Esophagus muscularis mucosa (tissue), 4 donors: ENCODE results near the gene USP6. TPM values are rescaled to one million over a fixed set of nuclear protein-coding genes. Genes with fewer than 3 reads are reported as not detected.

Source experiments
- DNase-seq: peaks from one replicate; pipeline ENCODE4 v3.0.0-alpha.2; 2017; ENCODE audit errors: extremely low spot score
- H3K27ac ChIP-seq, 4 donors: fragments of 200-600 bp; sonication (generic); replicated peaks in 1 of 4; 1 replicate in 3 of 4; 2 replicates in 1 of 4; pipeline ENCODE4 v1.5.1; 2016 to 2019; ENCODE audit warnings: mild to moderate bottlenecking in 1 of 4
- H3K27me3 ChIP-seq, 4 donors: fragments of 200-600 bp; sonication (generic); one replicate each; pipeline versions ENCODE4 v1.5.1 to v1.6.0; 2016 to 2019
- H3K36me3 ChIP-seq, 4 donors: fragments of 200-600 bp; sonication (generic); one replicate each; pipeline ENCODE4 v1.5.1; 2016 to 2019
- H3K4me1 ChIP-seq, 4 donors: fragments of 200-600 bp; sonication (generic); one replicate each; pipeline ENCODE4 v1.5.1; 2016 to 2019
- H3K4me3 ChIP-seq, 4 donors: fragments of 200-600 bp; sonication (generic); 1 replicate in 2 of 4; 2 replicates in 2 of 4; pipeline ENCODE4 v1.5.1; 2016 to 2019; ENCODE audit warnings: mild to moderate bottlenecking in 4 of 4, moderate library complexity in 1 of 4
- H3K9me3 ChIP-seq, 4 donors: fragments of 200-600 bp; sonication (generic); 1 replicate in 3 of 4; 2 replicates in 1 of 4; pipeline ENCODE4 v1.5.1; 2016 to 2019
- CTCF ChIP-seq, 3 experiments: fragments of 200-600 bp in 2 of 3; fragments of 450-650 bp in 1 of 3; sonication (generic) in 2 of 3; IDR thresholded peaks; one replicate each; pipeline ENCODE4 v1.5.1; 2017 to 2019; ENCODE audit warnings: antibody characterized with exemption in 3 of 3, mild to moderate bottlenecking in 2 of 3, moderate library complexity in 1 of 3
- EP300 ChIP-seq: sonication (generic); formaldehyde crosslinking; IDR thresholded peaks from one replicate; pipeline ENCODE4 v1.6.1; 2017; ENCODE audit warnings: antibody characterized with exemption
- POLR2A ChIP-seq: fragments of 450-650 bp; IDR thresholded peaks from one replicate; pipeline ENCODE4 v1.6.1; 2017; ENCODE audit warnings: antibody characterized with exemption, moderate library complexity, mild to moderate bottlenecking, low read depth
- POLR2AphosphoS5 ChIP-seq, 2 donors: sonication (generic); formaldehyde crosslinking; IDR thresholded peaks; one replicate each; pipeline ENCODE4 v1.6.1; 2017; ENCODE audit warnings: antibody characterized with exemption in 2 of 2
- WGBS: methylation state at CpG from one replicate; pipeline ENCODE4 v1.1.5; 2018; 5-methylcytosine and 5-hydroxymethylcytosine counted together
- intact Hi-C: fragments of 100-400 bp; cut with DNase I; formaldehyde crosslinking; loops from one replicate; pipeline ENCODE4 v1.15.1; 2023
- total RNA-seq, 4 donors: library from RNA; depleted of rRNA; stranded (reverse); fragments of >200 nt; gene quantifications; one replicate each; pipeline versions ENCODE4 v1.1.0 to v1.2.1, GENCODE V29; 2016

The USP6 gene
- total RNA-seq, 4 donors from 2014 or later, result 0.06 to 2.9 (median 0.33) TPM; not detected in 1

GRCh38 chr17:5077781-5078105 is 38.1 kb upstream of the USP6 start:
- Histone ChIP-seq H3K27me3 (no peaks in the 10 kb centered on the region), H3K4me3 (peak overlapping the region; percentile 56 to 89 (median 71)), H3K36me3 (peaks cover 0 to 22% (median 1%) of the 10 kb centered on the region in 4 donors), H3K27ac (peak overlapping the region; percentile 77 to 87 (median 82)), H3K4me1 (peaks cover 21 to 29% (median 25%) of the 10 kb centered on the region in 4 donors), H3K9me3 (peaks cover 0 to 7% (median 1%) of the 10 kb centered on the region in 4 donors)
- no peak for TF ChIP-seq EP300
- TF ChIP-seq POLR2A, result no peak
- TF ChIP-seq POLR2AphosphoS5 (IDR thresholded peaks at IDR 0.05), result no peak
- WGBS, result 6% methylated on average over 13 of the region's 14 CpGs
- intact Hi-C loops, result no loop called here
- DNase-seq, result no peak

DNA sequence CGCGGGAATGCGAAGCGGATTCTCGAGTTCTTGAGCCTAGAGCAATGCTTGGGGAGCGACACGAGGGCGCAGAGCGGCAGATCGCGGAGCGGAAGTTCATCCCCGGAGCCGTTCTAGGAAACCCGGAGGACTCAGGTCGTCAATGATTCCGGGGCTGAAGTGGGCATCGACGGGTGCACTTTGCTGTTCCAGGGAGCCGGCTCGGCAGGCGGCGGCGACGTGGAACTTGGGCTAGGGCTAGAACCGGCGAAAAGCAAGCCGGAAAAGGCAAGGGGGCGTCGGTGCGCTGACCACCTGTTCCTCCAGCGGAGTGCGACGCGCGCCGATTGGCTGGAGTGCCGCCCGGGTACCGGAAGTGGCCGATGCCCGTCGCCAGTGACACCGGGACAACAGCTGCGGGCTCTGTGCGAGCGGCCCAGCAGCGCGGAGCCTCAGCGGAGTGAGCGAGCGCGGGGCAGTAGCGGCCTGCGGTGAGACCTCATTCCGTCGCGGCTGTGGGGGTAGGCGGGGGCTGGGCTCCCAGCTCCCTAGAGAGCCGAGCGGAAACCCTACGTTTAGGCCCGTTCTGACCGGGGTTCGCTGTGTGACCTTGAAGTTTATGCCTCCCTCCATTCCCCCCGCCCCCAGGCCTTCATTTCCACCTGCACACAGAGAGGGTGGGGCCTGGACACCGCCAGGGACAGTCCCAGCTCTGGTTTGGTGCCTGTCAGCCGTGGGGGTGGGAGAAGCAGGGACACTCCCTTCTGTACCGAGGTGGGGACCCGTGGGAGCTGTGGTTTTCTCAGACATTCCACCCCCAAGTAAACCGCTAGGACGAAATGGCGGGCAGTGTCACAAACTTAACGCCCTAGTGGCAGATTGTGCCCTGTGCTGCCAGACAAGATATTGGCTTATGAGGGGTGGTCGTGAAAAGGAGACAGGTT is 37.5 kb upstream of the USP6 start, which contains the start of gene ZFP3:
Gene ZFP3 (plus strand): TSS at position 362 of the 923 bp plus-strand sequence. CDS start 13,038 bp downstream, outside the sequence.
- peaks cover 0 to 13% (median 4%) of the 10 kb centered on the region in 4 donors for H3K9me3 ChIP-seq
- no peaks in the 10 kb centered on the region for H3K27me3 ChIP-seq
- peak within 1 kb of the TSS; percentile 56 to 89 (median 71) for H3K4me3 ChIP-seq
- H3K27ac ChIP-seq, result peak within 1 kb of the TSS; percentile 77 to 87 (median 82)
- peak; percentile 95 for DNase-seq
- H3K36me3 ChIP-seq, result peaks cover 0 to 27% (median 3%) of the 10 kb centered on the region in 4 donors
- peaks cover 21 to 29% (median 25%) of the 10 kb centered on the region in 4 donors for H3K4me1 ChIP-seq
- peak; percentile 78 to 80 for TF ChIP-seq POLR2AphosphoS5 (IDR thresholded peaks at IDR 0.05)
- no peak for TF ChIP-seq EP300
- TF ChIP-seq POLR2A, result no peak
- peak in 1 of 3 experiments; percentile 10 for TF ChIP-seq CTCF (IDR thresholded peaks at IDR 0.05)
- 1% methylated on average over 33 of the region's 75 CpGs for WGBS
- intact Hi-C loops, result no loop called here

GRCh38 chr17:5080591-5080990 is 35.2 kb upstream of the USP6 start:
- H3K36me3 ChIP-seq, result peaks cover 3 to 35% (median 8%) of the 10 kb centered on the region in 4 donors
- intact Hi-C loops, result no loop called here
- H3K27me3 ChIP-seq, result no peaks in the 10 kb centered on the region
- no peak for TF ChIP-seq POLR2A
- no peak for TF ChIP-seq CTCF (IDR thresholded peaks at IDR 0.05)
- TF ChIP-seq POLR2AphosphoS5 (IDR thresholded peaks at IDR 0.05), result no peak
- TF ChIP-seq EP300, result no peak
- H3K27ac ChIP-seq, result no peak overlapping the region
- no peak for DNase-seq
- 92% methylated on average over 3 of the region's 3 CpGs for WGBS
- H3K9me3 ChIP-seq, result peaks cover 0 to 30% (median 10%) of the 10 kb centered on the region in 4 donors
- no peak overlapping the region for H3K4me3 ChIP-seq
- H3K4me1 ChIP-seq, result peaks cover 21 to 29% (median 25%) of the 10 kb centered on the region in 4 donors

DNA sequence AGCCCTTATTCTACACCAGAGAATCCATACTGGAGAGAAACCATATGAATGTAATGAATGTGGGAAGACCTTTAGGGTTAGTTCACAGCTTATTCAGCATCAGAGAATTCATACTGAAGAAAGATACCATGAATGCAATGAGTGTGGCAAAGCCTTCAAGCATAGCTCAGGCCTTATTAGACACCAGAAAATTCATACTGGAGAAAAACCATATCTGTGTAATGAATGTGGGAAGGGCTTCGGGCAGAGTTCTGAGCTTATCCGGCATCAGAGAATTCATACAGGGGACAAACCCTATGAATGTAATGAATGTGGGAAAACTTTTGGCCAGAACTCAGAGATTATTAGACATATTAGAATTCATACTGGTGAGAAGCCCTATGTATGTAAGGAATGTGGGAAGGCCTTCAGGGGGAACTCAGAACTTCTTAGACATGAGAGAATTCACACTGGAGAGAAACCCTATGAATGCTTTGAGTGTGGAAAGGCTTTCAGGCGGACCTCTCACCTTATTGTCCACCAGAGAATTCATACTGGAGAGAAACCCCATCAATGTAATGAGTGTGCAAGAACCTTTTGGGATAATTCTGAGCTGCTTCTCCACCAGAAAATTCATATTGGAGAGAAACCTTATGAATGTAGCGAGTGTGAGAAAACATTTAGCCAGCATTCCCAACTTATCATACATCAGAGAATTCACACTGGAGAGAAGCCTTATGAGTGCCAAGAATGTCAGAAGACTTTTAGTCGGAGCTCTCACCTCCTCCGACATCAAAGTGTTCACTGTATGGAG is 23.4 kb upstream of the USP6 start:
- peaks cover 17 to 99% (median 90%) of the 10 kb centered on the region in 4 donors for H3K9me3 ChIP-seq
- no peaks in the 10 kb centered on the region for H3K27me3 ChIP-seq
- 97% methylated on average over 6 of the region's 6 CpGs for WGBS
- intact Hi-C loops, result no loop called here
- H3K27ac ChIP-seq, result no peak overlapping the region
- peaks cover 45 to 64% (median 57%) of the 10 kb centered on the region in 4 donors for H3K36me3 ChIP-seq
- no peak for DNase-seq
- no peak overlapping the region for H3K4me3 ChIP-seq
- peaks cover 0 to 10% (median 7%) of the 10 kb centered on the region in 4 donors for H3K4me1 ChIP-seq
- TF ChIP-seq EP300 (no peak), POLR2AphosphoS5 (IDR thresholded peaks at IDR 0.05) (no peak), CTCF (IDR thresholded peaks at IDR 0.05) (no peak), POLR2A (no peak)
